GM18870 (cell line): ENCODE measurements around the gene HPS3.
"Not testable (repeated sequence)": the region's sequence is repeated elsewhere in the genome, so short reads cannot be mapped to it uniquely, and the experiment has no call there.

Experiments used
- ATAC-seq: cut with Tn5 transposase; IDR thresholded peaks from one replicate; pipeline ENCODE4 v1.9.1; 2021; ENCODE audit warnings: moderate library complexity; ENCODE audit not compliant: unreplicated experiment

HPS3 gene

GRCh38 chr3:149181182-149181581 is 51.7 kb downstream of the HPS3 start:
- ATAC-seq = no peak

DNA sequence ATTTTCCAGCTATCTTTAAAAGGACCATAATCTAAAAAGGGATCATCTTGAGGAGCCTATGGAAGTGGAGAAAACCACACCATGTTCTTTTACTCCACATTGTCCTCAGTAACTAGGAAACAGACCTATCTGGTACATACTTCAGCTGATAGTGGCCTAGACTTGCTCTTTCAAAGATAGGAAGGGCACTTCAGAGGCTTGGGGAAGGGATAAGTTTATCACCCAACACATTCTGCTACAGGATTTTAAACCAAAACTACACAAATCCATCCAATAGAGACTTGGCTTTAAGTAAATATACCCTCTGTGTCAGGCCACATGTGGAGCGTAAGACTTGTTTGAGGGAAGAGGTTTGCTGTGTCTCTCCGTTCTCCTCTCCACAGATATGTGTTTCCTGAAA is 56.8 kb downstream of the HPS3 start:
- no peak for ATAC-seq

DNA sequence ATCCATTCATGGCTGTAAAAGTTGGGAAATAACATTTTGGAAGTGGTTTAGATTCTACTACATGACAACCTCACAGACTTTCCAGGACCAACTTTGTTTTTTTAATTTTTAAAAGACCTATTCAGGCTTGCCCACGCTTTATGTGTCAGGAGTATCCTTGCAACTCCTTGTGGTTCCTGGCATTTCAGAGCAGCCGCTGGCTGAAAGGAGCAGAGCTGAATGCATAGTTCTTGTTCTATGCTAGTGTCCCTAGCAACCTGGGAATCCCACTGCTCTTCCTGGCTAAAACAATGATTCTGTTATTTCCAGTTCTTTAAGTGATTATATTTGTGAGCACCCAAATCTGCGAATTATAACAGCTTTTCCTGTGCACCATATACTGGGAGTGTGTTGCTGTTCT is 57.3 kb downstream of the HPS3 start:
- no peak for ATAC-seq

DNA sequence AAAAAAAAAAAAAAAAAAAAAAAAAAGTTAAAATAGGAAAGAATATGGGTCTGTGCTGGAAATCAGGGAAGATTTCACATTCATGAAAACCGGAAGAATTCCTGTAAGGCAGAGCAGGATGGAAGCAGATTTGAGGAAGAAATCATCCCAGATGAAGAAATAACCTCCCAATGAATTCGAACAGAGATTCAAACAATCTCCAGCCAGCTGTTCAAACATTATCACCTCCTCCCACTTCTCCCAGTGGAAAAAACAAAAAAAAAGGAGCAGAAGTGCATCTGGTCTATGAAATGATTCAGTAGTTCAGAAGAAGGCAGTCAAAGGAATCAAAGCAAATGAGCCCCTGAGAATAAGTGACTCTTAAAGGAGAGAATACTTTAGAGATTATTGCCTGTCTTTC is 59.1 kb downstream of the HPS3 start:
- no peak for ATAC-seq

- no peak for ATAC-seq
Observed at GRCh38 chr3:149195221-149195620, 65.8 kb downstream of the HPS3 start.

- ATAC-seq = not testable (repeated sequence)
Observed at GRCh38 chr3:149196805-149197592, 67.6 kb downstream of the HPS3 start.

GRCh38 chr3:149197669-149198068 is 68.2 kb downstream of the HPS3 start:
- ATAC-seq = no peak

GRCh38 chr3:149198611-149199010 is 69.2 kb downstream of the HPS3 start:
- no peak for ATAC-seq

- ATAC-seq = no peak
Observed at GRCh38 chr3:149199474-149199873, 70.0 kb downstream of the HPS3 start.

- peak; percentile 98 for ATAC-seq
Observed at GRCh38 chr3:149203758-149204157, 74.3 kb downstream of the HPS3 start.

- no peak for ATAC-seq
Observed at GRCh38 chr3:149204390-149204991, 75.1 kb downstream of the HPS3 start.

DNA sequence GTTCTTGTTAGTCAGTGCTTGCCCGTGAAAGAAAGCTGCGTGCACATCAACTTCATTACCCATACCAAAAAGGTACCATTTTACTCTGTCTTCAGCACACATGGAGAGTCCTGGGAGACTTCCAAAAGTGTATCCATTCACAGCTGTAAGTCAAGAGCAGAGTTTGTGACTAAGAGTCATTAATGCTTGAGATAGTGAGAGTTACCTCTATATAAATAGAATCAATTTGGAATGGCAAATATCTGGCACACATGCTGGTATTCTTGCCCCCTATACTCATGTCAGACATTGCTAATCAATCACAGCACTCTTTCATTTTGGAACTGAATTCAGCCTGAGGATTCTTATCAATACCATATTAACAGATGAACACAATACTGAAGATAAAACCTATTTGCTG is 78.0 kb downstream of the HPS3 start:
- ATAC-seq = no peak

- no peak for ATAC-seq
Observed at GRCh38 chr3:149209431-149209830, 80.0 kb downstream of the HPS3 start.

- ATAC-seq = no peak
Observed at GRCh38 chr3:149212386-149212785, 82.9 kb downstream of the HPS3 start.

- ATAC-seq = no peak
Observed at GRCh38 chr3:149214702-149215101, 85.3 kb downstream of the HPS3 start.

DNA sequence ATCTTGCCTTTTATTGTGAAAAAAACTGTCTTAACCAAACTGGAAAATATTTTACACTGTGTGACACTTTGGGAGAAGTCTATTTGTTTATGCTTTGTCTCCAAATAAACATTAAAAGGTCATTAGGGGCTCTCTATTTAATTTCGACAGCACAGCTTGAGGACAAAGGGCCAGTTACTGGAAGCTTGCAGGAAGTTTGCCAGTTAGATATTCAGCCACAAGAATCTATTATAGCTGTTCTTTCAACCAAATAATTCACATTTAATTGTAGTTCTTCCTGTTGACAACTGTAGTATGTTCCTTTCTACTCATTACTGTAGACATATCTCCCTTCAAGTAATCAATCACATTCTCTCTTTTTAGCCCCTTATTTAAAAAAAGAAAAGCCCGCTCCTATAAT is 86.1 kb downstream of the HPS3 start:
- no peak for ATAC-seq

DNA sequence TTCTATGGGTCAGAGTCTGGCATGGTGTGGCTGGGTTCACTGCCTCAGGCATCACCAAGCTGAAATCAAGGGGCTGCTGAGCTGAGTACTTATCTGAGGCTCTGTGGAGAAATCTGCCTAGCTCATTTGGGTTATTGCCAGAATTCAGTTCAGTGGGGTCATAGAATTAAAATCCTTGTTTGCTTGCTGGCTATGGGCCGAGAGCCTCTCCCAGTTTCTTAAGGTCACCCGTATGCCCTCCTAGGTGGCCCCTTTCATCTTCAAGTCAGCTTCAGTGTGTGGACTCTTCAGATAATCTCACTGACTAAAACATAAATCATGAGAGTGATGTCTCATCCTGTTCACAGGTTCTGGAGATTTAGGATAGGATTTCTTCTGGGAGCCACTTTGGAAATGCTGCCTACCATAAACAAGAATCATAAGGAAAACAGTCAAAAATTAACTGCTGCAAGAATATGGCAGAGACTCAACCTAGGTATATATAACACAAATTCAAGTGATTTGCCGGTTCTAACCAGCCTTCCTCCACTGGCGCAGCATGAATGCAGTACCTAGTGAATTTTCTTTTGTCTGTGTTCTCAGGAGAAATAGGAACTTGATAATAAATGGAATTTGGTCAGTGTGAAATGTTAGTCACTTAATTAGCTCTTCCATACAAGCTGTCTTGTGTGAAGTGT is 86.9 kb downstream of the HPS3 start:
- ATAC-seq = no peak

GRCh38 chr3:149217347-149217746 is 87.9 kb downstream of the HPS3 start:
- no peak for ATAC-seq

DNA sequence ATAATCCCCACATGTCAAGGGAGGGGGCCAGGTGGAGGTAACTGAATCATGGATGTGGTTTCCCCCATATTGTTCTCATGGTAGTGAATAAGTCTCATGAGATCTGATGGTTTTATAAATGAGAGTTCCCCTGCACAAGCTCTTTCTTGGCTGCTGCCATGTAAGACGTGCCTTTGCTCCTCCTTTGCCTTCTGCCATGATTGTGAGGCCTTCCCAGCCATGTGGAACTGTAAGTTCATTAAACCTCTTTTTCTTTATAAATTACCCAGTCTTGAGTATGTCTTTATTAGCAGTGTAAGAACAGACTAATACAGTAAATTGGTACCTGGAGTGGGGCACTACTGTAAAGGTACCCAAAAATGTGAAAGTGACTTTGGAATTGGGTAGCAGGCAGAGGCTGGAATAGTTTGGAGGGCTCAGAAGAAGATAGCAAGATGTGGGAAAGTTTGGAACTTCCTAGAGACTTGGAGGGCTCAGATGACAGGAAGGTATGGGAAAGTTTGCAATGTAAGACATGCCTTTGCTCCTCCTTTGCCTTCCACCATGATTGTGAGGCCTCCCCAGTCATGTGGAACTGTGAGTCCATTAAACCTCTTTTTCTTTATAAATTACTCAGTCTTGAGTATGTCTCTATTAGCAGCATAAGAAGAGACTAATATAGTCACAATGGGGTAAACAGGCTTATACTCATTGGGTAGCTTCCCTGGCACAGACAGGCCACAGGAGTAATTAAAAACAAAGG is 90.1 kb downstream of the HPS3 start:
- ATAC-seq = not testable (repeated sequence)

DNA sequence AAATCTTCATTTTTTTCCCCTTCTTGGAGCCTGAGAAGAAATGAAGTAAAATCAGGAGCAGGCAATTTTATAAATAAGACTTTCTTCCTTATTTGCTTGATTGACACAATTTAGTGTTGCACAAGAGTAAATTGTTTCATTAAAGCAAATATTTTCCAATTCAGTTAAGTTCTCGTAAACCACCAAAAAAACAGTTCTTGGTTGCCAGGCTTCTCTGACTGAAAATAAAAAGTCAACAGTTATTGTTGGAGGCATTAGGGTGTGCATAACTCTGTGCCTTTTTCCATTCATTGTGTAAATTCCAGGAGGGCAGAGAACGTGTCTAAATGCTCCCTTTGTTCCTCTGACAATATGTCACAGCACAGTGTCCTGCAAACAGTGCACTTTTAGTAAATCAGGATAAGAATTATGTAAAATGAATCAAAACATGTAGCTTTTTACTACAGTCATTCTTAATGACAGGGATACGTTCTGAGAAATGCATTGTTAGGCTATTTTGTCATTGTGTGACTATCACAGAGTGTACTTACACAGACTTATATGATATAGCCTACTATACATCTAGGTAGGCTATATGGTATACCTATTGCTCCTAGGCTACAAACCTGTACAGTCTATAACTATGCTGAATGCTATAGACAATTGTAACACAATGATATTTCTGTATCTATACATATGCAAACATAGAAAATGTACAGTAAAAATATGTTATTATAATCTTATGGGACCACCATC is 92.5 kb downstream of the HPS3 start, which contains the start of gene CP:
TSS of gene CP (minus strand) at position 47 of the 735 bp plus-strand sequence. CDS start at position 10, 37 bp downstream.
- ATAC-seq = no peak
